ENCODE data around the gene BIRC5. TPM values are rescaled to one million over a fixed set of nuclear protein-coding genes. Genes with fewer than 3 reads are reported as not detected.
"Not testable (repeated sequence)": the region's sequence is repeated elsewhere in the genome, so short reads cannot be mapped to it uniquely, and the experiment has no call there.

BIRC5 gene
- total RNA-seq, 1 donor from 2014 or later, result 0.69 TPM

GRCh38 chr17:78252701-78253635 is 38.9 kb downstream of the BIRC5 start:
- H3K27ac ChIP-seq (replicated peaks), result no peak overlapping the region
- no peaks in the 10 kb centered on the region for H3K9me3 ChIP-seq (replicated peaks)
- intact Hi-C loops (cut with micrococcal nuclease), result loop anchor here (10.0 kb wide), 1 partner anchor 172 kb away; no protein-coding TSS in a partner anchor
- TF ChIP-seq, protein P1, sequence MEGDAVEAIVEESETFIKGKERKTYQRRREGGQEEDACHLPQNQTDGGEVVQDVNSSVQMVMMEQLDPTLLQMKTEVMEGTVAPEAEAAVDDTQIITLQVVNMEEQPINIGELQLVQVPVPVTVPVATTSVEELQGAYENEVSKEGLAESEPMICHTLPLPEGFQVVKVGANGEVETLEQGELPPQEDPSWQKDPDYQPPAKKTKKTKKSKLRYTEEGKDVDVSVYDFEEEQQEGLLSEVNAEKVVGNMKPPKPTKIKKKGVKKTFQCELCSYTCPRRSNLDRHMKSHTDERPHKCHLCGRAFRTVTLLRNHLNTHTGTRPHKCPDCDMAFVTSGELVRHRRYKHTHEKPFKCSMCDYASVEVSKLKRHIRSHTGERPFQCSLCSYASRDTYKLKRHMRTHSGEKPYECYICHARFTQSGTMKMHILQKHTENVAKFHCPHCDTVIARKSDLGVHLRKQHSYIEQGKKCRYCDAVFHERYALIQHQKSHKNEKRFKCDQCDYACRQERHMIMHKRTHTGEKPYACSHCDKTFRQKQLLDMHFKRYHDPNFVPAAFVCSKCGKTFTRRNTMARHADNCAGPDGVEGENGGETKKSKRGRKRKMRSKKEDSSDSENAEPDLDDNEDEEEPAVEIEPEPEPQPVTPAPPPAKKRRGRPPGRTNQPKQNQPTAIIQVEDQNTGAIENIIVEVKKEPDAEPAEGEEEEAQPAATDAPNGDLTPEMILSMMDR (IDR thresholded peaks at IDR 0.05; ENCODE audit: borderline replicate concordance), result no peak
- no peaks in the 10 kb centered on the region for H3K36me3 ChIP-seq
- H3K27me3 ChIP-seq (ENCODE audit: low read depth), result no peaks in the 10 kb centered on the region
- peaks cover 42% of the 10 kb centered on the region for H3K4me1 ChIP-seq
- DNase-seq, result no peak
- H3K4me3 ChIP-seq, result no peak overlapping the region

DNA sequence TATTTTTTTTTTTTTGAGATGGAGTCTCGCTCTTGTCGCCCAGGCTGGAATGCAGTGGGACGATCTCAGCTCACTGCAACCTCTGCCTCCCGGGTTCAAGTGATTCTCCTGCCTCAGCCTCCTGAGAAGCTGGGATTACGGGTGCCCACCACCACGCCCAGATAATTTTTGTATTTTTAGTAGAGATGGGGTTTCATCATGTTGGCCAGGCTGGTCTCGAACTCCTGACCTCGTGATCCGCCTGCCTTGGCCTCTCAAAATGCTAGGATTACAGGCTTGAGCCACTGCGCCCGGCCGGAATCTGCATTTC is 39.5 kb downstream of the BIRC5 start:
- H3K27ac ChIP-seq (replicated peaks), result peak overlapping the region; percentile 94
- H3K27me3 ChIP-seq (ENCODE audit: low read depth); H3K9me3 ChIP-seq (replicated peaks); H3K36me3 ChIP-seq; DNase-seq: not testable (repeated sequence)
- intact Hi-C loops (cut with micrococcal nuclease), result loop anchor here (10.0 kb wide), 1 partner anchor 171 kb away; no protein-coding TSS in a partner anchor
- peak overlapping the region; percentile 97 for H3K4me3 ChIP-seq
- H3K4me1 ChIP-seq, result peaks cover 48% of the 10 kb centered on the region

DNA sequence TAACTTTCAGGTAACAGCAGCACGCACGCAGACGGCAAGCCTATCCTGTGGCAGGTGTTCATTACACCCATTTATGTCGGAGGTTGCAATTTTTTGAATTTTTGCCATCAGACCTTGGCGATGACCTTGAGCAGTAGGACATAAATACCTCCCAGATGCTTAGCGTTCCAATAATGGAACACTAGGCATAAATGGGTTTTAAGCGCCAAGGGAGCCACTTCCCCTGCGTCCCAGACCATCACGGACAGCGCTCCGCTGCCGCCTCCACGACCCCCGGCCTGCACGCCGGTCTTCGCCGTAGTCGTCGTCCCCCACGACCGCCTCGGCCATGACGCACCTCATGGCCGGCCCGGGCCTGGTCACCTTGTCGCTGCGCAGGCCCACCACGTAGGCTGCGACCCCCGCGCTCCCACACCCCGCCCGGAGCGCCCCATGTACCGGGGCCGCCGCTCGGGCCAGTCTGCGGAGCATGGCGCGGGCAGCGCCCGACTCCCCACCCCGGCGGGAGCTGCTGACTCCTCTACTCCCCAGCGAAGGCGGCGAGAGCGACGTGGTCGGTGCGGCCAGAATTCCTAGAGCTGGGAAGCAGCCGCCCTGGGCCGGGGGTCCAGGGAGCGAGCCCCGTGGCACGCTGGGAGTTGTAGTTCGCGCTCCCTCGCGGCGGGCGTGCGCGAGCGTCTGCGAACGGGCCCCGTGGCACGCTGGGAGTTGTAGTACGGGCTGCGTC is 40.1 kb downstream of the BIRC5 start:
- H3K27ac ChIP-seq (replicated peaks), result peak overlapping the region; percentile 94
- peaks cover 52% of the 10 kb centered on the region for H3K4me1 ChIP-seq
- DNase-seq, result peak; percentile 88
- H3K36me3 ChIP-seq, result no peaks in the 10 kb centered on the region
- no peaks in the 10 kb centered on the region for H3K27me3 ChIP-seq (ENCODE audit: low read depth)
- TF ChIP-seq, protein P1 (IDR thresholded peaks at IDR 0.05; ENCODE audit: borderline replicate concordance), result no peak
- intact Hi-C loops (cut with micrococcal nuclease), result loop anchor here (10.0 kb wide), 1 partner anchor 171 kb away; no protein-coding TSS in a partner anchor
- peak overlapping the region; percentile 97 for H3K4me3 ChIP-seq
- no peaks in the 10 kb centered on the region for H3K9me3 ChIP-seq (replicated peaks)

DNA sequence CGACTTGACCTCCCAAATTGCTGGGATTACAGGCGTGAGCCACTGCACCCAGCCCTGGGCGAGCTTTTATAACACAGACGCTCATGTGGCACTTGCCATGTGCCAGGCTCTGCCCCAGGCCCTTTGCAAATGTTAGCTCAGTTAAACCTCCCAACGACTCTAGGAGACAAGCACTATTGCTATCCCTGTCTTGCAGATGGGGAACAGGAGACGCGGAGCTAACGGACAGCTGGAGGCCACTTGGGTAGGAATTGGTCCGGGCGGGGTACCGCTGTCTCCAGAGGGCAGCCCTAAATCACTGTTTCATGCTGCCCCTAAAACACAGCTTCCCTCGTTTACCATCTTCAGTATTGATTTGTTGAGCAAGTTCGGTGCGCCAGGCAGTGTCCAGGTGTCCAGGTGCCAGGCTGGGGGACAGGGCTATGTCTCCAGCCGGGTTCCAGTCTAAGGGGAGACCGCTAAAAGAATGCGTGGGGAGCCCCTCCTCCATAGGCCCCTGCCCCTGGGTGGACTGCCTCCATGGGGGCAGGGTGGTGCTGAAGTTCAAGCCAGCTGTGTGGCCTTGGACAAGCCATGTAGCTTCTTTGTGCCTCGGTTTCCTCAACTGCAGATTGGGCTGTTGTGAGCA is 41.1 kb downstream of the BIRC5 start:
- Histone ChIP-seq H3K9me3 (replicated peaks) (no peaks in the 10 kb centered on the region), H3K27me3 (ENCODE audit: low read depth) (no peaks in the 10 kb centered on the region), H3K4me3 (no peak overlapping the region), H3K36me3 (no peaks in the 10 kb centered on the region), H3K4me1 (peaks cover 59% of the 10 kb centered on the region), H3K27ac (replicated peaks) (no peak overlapping the region)
- TF ChIP-seq, protein P1 (IDR thresholded peaks at IDR 0.05; ENCODE audit: borderline replicate concordance), result no peak
- intact Hi-C loops (cut with micrococcal nuclease), result loop anchor here (10.0 kb wide), 1 partner anchor 170 kb away; no protein-coding TSS in a partner anchor
- no peak for DNase-seq

DNA sequence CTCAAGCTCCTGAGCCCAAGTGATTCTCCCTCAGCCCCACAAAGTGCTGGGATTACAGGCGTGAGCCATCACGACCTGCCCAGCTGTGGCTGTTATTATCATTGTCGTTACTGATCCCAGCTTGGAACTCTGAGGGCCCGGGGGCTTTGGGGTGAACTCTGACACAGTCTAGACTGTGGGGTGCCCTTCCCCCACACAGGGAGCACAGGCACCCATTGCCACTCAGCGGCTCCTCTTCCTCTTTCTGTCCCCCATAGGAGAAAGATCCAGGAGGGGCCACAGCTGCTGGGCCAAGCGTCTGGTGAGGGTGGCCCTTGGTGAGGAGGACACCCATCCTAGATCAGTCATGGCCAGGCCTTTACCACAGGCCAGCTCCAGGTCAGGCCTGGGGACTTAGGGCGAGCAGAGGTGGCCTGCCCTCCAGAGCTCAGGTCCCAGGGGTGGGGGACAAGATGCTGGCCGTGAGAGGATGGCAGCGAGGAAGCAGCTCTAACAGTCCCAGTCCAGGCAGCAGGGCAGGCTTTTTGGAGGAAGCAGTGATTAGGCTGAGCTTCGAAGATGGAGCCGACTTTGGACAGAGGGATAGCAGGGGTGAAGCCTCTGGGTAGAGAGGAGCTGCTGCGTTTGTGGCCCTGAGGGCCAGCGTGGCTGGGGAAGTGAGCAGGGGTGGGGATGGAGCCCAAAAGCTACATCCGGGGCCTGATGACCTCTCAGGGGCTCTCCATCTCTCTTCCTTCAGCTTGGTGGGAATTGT is 42.1 kb downstream of the BIRC5 start:
- Histone ChIP-seq H3K4me1 (peaks cover 50% of the 10 kb centered on the region), H3K4me3 (no peak overlapping the region), H3K27ac (replicated peaks) (peak overlapping the region; percentile 39), H3K9me3 (replicated peaks) (no peaks in the 10 kb centered on the region), H3K36me3 (no peaks in the 10 kb centered on the region), H3K27me3 (ENCODE audit: low read depth) (no peaks in the 10 kb centered on the region)
- TF ChIP-seq, protein P1 (IDR thresholded peaks at IDR 0.05; ENCODE audit: borderline replicate concordance), result no peak
- DNase-seq, result no peak
- intact Hi-C loops (cut with micrococcal nuclease), result loop anchor here (10.0 kb wide), 1 partner anchor 169 kb away; no protein-coding TSS in a partner anchor

Data from left ventricle myocardium inferior (tissue), 1 donor.